ENCODE results near the gene TOB1.

TOB1 gene

DNA sequence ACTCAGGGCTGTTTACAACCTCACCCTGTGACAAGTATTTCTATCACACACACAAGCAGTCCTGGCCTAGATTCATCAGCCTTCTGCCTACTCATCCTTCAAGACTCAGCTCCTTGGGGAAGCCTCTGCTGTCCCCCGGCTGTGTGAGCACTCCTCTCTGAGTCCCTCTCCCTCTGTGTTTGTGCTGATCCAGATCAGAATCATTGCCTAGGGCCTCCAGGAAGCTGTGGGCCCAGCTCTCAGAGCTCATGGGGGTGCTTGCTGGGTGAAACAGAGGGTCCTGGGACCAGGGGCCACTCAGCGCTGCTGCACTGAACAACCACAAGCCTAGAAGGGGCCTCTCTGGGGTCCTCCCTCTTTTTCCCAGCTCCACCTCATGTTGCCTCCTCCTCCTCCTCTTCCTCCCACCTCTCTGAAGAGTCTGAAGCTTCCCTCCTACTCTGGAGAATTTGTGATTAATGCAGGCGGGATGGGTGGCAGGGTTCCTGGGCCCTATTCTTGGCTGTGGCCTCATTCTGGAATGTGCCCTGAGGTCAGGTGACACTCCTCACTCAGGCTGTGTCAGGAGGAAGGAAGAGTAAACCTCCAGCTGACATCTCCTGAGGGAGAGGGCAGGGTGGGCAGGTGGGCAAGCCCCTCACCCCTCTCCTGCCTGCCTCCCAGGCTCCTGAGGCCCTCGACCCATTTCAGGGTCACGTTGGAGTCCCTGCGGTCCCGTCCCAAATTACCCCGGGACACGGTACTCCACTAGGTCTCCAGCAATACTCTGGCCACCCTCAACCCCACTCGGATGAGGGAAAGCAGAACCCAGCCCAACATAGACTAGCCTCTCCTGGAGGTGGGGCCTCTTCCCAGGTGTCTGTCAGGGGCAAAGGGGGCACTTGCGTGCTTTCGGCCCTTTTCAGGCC, 20.7 kb downstream of the TOB1 start:
- no peak for DNase-seq (ENCODE audit: low read depth in 2 of 2)

DNA sequence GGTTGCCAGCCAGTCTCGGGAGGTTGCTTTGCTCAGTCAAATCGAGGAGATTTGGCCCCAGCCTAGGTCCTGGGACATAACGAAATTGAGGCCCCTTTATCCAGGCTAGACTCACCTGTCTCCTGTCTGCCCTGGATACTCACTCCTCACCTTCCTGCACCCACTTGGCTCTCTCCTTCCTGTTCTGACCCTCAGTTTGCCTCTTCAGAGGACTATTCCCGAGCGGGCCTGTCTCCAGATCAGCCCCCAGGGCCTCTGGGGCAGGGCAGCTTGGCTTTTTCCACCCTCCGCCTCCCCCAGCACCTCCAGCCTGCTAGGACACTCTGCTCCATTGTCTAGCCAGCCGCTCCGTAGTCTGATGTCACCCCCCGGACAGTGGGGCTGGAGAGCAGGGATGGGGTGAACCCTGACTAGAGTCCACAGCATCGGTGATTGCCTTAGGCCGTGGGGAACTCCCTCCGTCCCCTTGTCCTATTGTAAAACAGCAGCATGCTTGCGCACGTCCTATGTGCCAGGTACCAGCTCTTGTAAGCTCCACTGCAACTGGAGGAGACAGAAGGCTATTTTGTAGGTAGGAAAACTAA, 21.9 kb downstream of the TOB1 start:
- DNase-seq (ENCODE audit: low read depth in 2 of 2): no peak

DNA sequence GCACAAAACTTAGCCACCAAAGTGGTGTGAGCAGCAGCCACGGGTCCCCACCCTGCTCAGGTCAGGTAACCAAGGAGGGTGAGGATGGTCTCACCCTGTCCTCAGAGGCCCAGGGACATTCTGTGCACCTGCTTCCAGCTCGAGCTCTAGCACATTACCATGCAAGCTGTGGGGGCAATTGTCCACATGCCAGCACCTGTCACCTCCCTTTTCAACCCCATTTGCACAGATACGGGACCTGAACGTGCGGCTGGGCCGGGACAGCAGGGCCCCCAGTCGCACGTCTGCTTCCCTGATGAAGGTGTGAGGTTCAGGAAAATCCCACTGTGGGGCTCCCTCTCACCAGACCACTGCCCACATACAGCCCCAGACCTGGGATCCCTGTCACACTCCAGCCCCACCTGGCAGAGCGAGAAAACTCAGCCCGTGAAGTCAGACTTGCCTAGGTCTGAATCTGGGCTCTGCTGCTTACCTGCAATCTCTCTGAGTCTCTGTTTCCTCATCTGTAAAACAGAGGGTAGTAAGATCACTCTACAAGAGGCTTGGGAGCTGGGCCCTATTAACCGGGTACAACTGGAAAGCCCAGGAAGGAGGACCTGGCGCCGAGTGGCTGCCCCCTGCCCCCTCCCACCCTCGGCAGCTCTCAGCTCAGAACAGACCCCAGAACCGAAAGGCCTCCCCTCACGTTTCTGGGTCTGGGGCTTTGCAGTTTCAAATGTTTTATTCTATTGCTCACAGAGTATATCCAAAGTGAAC, 22.8 kb downstream of the TOB1 start:
- DNase-seq (ENCODE audit: low read depth in 2 of 2): no peak

DNA sequence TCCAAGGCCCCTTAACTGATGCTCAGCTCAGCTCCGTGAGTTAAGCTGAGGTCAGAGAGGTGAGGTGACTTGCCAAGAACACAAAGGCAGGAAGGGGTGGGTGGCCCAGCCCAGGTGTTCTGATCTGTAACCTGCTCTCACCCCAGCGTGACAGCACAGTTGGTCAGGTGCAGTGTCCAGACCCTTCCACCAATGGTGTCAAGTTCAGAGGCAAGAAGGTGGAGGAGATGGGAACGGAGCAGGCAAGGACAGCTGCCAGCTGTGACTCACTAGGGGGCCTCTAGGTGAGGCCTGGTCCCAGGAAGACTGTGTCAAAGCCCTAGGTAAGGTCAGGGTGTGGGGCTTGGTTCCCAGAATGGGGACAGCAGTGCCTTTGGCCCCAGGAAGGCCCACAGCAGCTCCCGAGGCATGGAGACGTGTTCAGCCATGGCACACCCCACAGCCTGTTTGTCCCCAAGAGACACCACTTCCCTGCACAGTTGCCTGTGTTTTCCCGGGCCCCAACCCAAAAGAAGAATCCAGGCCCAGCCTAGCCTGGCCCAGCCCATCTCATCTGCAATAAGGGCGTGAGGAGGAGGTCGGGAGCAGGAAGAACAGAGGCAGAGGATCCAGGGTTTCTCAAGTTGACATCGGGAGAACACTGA, 23.5 kb downstream of the TOB1 start:
- no peak for DNase-seq (ENCODE audit: low read depth in 2 of 2)

DNA sequence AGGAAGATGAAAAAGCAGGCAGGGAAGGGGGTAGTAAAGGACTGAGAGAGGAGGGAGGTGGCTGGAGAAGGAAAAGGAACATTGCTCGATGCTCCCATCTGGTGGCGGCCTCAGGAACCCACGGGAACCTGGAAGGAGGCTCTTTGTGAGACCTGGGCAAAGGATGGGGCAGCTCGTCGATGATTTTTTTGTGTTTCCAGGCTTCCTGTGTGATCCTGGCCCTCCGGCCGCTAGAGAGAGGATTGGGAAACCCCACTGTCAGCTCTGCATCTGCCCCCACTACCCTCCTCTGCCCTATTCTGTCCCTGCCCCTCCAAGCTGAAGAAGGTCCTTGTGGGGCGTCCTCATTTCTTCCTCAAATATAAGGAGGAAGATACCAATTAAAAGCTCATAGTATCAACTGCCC, 24.2 kb downstream of the TOB1 start:
- peak in 1 of 2 donors; percentile 52 for DNase-seq (ENCODE audit: low read depth in 2 of 2)

DNA sequence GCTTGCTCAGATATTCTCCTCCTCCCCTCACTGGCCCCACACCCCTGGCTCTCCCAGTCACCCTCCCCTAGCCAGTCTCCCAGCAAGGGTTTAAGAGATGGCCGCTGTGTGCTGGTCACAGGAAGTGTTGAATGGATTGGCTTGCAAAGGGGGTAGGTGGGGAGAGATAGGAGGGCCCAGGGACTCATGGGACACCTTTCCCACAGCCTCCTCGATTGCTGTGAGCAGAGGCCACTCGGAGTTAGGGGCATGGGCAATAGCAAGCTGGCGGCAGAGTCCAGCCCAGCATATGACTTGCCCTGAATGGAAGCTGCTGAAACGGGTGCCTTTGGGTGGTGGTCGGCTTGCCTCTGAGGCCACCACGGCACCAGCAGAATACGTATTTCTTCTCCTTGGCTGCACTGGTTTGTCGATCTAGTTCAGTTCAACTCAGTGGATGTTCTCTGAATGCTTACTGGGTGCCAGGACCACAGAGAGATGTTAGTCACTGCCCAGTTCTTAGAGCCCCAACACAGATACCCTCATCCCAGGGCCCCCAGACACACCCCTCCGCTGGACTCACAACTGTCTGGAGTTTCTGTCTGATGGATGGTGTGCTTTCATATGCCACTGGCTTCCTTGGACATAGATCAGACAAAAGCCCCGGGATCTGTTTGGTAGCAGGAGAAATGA, 24.7 kb downstream of the TOB1 start:
- no peak for DNase-seq (ENCODE audit: low read depth in 2 of 2)

DNA sequence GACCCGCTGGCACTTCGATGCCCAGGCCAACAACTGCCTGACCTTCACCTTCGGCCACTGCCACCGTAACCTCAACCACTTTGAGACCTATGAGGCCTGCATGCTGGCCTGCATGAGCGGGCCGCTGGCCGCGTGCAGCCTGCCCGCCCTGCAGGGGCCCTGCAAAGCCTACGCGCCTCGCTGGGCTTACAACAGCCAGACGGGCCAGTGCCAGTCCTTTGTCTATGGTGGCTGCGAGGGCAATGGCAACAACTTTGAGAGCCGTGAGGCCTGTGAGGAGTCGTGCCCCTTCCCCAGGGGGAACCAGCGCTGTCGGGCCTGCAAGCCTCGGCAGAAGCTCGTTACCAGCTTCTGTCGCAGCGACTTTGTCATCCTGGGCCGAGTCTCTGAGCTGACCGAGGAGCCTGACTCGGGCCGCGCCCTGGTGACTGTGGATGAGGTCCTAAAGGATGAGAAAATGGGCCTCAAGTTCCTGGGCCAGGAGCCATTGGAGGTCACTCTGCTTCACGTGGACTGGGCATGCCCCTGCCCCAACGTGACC, 25.8 kb downstream of the TOB1 start:
- no peak for DNase-seq (ENCODE audit: low read depth in 2 of 2)

DNA sequence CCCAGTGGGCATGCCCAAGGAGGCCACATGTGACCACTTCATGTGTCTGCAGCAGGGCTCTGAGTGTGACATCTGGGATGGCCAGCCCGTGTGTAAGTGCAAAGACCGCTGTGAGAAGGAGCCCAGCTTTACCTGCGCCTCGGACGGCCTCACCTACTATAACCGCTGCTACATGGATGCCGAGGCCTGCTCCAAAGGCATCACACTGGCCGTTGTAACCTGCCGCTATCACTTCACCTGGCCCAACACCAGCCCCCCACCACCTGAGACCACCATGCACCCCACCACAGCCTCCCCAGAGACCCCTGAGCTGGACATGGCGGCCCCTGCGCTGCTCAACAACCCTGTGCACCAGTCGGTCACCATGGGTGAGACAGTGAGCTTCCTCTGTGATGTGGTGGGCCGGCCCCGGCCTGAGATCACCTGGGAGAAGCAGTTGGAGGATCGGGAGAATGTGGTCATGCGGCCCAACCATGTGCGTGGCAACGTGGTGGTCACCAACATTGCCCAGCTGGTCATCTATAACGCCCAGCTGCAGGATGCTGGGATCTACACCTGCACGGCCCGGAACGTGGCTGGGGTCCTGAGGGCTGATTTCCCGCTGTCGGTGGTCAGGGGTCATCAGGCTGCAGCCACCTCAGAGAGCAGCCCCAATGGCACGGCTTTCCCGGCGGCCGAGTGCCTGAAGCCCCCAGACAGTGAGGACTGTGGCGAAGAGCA, 26.4 kb downstream of the TOB1 start:
- no peak for DNase-seq (ENCODE audit: low read depth in 2 of 2)

DNA sequence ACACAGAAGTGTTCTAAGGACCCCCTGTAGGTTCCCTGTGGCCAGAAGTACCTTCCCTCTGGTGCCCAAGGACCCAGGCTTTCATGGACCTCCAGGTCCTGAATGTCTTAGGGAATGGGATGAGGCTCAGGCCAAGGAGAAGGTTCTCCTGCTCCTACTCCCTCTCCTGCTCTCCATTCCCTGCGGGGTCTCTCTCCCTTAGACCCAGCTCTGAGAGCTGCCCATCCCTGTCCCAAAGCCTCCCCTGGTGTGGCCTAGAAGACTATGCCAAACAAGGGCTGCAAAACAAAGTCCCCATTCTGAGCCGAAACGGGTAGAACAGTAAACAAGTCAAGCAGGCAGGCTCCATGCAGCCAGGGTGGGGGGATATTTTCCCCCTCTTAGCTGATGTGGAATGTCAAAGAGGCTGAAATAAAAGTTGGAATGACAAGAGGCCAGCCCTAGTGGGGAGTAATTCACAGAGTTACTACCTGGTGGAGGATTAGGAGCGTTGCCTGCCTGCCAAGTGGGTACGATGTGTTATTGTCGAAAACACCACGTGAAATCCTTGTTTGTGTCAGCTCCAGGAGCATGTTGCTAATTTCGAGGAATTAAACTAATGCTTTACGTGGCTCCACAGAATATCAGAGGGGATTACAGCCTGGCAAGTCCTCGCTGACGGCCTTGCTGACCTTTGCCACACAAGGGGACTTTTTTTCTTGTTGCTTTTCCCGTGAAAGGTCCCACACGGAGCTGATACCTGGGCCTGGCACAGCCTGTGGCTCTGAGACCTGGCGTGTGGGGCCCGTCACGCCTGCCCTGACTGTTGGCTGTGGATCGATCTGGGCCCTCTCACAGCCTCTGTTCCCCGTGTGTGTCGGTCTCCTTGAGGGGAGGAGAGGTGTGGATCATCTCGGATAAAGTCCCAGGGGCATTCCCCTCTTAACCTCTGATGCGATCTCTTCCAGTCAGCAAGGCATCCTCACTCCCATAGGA, 27.9 kb downstream of the TOB1 start:
- DNase-seq (ENCODE audit: low read depth in 2 of 2): no peak

DNA sequence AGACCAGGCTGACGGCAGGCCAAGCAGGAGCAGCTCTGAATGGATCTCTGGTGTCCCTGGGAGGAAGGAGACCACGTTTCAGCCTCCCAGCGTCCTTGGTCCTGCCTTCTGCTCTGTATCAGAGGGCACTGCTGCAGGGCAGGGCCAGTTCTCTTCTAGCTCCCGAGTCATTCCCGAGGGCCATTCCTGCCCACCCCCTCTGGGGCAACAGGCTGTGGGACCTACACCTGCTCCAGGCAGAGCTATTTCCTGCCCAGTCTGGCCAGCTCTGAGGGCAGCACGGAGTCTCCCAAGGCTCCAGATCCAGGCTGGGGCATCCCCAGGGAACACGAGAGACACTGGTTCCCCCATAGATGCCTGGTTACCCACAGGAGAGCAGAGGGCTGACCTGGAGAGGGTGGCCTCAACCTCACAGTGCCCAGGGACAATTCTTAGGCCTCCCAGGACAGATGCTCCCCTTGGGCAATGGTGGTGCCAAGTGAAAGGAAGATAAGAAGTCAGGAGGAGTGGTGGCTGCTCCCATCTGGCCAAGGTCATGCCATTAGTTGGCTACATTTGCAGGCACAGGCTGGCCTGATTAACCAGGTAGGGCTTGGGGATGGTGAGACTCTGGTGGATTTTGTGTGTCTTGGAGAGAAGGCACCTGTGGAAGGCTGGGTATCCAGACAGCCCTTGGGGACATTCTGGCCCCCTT, 28.7 kb downstream of the TOB1 start:
- no peak for DNase-seq (ENCODE audit: low read depth in 2 of 2)

DNA sequence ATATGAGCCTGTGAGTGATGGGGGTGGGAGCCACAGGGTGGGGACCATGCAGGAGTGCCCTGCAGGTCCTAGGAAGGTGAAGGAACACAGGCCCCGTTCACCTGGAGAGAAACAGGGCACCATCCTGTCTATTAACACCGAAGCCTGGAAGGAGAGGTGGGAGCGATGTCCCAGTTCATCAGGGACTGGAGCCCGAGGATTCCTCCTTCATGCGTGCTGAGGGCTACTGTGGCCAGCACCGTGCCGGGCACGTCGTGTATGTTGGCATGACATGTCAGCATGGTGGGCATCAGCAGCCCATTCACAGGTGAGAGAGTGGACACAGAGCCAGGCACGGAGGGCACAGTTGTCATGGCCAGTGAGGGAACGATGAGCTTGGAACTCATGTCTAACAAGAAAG, 29.3 kb downstream of the TOB1 start:
- no peak for DNase-seq (ENCODE audit: low read depth in 2 of 2)

DNA sequence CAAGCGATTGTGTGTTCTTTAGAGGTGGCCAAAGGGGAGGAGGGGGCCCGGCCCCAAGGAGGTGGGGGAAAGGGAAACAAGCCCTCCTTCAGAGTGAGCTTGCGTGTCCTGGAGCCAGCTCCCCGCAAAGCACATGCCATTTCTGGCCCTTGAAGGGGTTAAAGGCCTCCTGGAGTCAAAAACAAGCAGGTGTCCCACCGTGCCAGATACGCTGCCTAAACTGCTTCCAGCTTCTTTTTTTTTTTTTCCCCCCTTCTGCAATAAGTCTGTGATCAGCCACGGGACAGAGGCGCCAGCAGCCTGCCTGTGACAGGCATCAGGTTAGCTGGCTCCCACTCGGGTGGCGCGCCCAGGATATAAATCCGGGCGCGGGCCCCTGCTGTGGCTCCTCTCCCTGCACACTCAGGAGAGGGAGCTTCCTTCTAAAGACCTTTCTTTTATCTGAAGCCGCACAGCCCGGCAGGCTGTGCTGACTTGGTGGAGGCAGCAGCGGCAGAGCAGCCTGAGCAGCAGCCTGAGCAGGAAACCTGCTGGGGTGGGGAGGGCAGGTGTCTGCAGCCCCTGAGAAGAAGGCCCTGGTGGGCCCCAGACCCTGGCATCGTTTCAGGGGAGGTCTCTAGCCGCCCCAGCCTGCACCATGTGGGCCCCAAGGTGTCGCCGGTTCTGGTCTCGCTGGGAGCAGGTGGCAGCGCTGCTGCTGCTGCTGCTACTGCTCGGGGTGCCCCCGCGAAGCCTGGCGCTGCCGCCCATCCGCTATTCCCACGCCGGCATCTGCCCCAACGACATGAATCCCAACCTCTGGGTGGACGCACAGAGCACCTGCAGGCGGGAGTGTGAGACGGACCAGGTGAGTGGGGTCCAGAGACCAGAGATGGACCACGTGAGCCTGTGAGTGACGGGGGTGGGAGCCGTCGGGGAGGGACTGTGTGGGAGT, 30.6 kb downstream of the TOB1 start, which contains the start of gene WFIKKN2:
Gene WFIKKN2, plus strand, starts transcription at position 286 of the 934 bp plus-strand sequence. Its CDS starts 352 bp downstream, at position 638.
- no peak for DNase-seq (ENCODE audit: low read depth in 2 of 2)

DNA sequence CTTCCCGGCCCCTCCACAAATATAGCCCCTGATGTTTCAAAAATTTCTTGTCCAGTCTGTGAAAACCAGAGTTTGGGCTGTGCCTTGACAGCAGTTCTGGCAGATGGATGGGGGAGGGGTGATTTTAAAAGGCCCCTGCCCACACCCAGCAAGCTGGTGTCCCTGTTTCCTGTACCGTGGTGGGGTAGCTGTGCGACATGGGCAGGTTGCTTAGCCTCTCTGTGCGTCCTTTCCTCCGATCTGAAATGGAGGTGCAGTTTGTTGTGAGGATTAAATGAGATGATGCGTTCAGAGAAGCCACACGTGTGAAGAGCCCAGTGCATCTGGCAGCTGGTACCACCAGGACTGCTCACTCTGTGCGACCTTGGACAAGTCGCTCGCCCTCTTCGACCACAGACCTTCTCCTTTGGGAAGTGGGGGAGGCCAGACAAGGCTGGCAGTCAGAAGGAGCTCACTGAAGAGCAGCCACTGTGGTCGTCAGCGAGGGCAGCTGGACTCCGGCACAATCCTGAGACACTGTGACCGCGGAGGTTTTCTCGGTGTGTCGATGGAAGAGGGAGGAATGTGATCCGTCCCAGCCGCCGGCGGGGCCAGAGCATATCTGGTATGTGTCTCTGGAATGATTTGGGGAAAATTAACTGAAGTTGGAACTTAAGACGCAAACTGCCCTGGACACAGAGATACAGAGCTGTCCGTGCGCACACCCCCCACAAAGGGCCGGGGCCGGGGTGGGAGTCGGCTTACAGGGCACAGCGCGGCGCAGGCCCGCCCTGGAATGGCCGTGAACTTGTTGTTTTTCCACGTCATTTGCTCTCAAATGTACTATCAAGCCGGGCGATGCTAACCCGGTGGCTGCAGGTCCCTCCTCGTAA, 31.5 kb downstream of the TOB1 start:
- no peak for DNase-seq (ENCODE audit: low read depth in 2 of 2)

DNA sequence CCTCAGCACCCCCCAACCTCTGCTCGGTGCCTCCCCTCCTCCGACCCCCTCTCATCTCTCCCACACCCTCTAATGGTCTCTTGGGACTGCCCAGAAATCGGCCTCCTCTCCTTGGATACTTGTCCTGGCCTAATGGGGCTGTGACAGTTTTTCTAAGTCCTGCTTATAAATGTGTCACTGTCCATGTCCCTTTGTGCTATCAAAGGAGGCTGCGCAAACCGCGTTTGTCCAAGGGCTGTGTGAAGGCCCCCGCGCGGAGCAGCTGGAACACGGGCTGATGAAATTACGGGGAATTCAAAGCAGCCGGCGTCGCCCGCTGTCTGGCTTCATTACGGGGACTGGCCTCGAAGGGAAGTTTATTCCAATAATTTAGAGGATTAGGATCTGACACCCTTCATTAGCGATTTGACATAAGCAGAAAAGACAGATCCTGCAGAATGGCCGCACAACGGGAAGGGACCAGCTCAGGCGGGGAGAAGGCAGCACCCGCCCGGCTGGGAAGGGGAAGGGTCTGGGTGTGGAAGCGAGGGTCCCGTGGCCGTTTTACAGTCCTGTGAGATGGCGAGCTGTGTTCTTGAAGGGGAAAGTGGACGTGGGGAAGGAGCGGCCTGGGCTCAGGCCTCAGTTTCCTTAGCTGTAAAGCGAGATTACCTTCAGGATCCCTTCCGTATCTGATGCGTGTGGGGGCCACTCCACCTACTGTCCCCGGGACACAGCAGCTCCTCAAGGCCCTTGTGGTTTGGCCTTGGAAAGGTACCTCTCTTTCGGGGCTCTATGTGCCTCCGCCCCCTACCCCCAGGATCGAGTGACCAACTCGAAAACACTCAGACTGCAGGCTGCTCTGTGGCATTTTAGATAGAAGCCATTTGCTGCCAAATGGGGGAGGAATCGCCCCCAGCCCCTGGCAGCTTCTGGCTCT, 32.4 kb downstream of the TOB1 start:
- no peak for DNase-seq (ENCODE audit: low read depth in 2 of 2)

DNA sequence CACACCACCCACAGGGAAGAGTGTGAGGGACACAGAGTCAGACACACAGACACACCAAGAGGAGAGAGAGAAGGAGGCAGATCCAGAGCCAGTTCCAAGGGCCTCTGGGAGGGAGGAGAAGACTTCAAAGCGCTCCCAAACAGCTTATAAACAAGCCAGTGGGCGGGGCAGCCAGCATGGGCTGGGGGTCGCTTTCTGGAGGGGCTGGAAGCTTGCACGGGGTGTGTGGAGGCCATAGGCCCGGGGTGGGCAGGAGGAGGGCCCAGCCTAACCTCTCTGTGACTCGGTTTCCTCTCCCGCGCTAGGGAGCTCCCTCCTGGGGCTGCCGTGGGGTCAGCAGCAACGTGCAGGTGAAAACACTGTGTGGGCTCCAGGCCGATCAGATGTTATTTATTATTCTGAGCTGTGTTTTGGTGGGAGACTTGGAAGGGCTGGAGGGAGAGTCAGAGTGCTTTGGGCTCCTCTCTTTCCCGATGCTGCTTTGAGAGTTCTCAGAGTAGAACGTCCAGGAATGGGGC, 33.2 kb downstream of the TOB1 start:
- no peak for DNase-seq (ENCODE audit: low read depth in 2 of 2)

Measured in activated CD4-positive, alpha-beta T cell treated with anti-CD3 and anti-CD28 coated beads for 24 hours (primary cell).